Measurements from ENCODE around the gene IRAK3. TPM values are rescaled to one million over a fixed set of nuclear protein-coding genes. Genes with fewer than 3 reads are reported as not detected.
A peak's percentile ranks its signal among the peaks of the same experiment; 100 is the strongest.

Gene IRAK3, protein sequence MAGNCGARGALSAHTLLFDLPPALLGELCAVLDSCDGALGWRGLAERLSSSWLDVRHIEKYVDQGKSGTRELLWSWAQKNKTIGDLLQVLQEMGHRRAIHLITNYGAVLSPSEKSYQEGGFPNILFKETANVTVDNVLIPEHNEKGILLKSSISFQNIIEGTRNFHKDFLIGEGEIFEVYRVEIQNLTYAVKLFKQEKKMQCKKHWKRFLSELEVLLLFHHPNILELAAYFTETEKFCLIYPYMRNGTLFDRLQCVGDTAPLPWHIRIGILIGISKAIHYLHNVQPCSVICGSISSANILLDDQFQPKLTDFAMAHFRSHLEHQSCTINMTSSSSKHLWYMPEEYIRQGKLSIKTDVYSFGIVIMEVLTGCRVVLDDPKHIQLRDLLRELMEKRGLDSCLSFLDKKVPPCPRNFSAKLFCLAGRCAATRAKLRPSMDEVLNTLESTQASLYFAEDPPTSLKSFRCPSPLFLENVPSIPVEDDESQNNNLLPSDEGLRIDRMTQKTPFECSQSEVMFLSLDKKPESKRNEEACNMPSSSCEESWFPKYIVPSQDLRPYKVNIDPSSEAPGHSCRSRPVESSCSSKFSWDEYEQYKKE
- 10 to 100 TPM; 21.6 to 46.7 (median 31.6) TPM for polyA plus RNA-seq (ENCODE audit: insufficient read depth in 1 of 5, insufficient read length in 5 of 5, low replicate concordance in 1 of 5)
- long read RNA-seq, donor 1, full-length matches to known transcripts, result 4 of 4 reads
- long read RNA-seq, donor 1, partial matches to known transcripts, result 0 of 4 reads
- long read RNA-seq, donor 1, other reads (novel, unspliced or antisense), result 0 of 4 reads
- long read RNA-seq, donor 2, full-length matches to known transcripts, result 2 of 2 reads
- long read RNA-seq, donor 2, partial matches to known transcripts, result 0 of 2 reads
- long read RNA-seq, donor 2, other reads (novel, unspliced or antisense), result 0 of 2 reads
- long read RNA-seq, donor 3, full-length matches to known transcripts, result 3 of 3 reads
- long read RNA-seq, donor 3, partial matches to known transcripts, result 0 of 3 reads
- long read RNA-seq, donor 3, other reads (novel, unspliced or antisense), result 0 of 3 reads
- long read RNA-seq, donor 4, partial matches to known transcripts, result 22 of 22 reads
- long read RNA-seq, donor 4, other reads (novel, unspliced or antisense), result 0 of 22 reads
- long read RNA-seq, donor 5, full-length matches to known transcripts, result 4 of 9 reads
- long read RNA-seq, donor 5, partial matches to known transcripts, result 5 of 9 reads
- long read RNA-seq, donor 5, other reads (novel, unspliced or antisense), result 0 of 9 reads
- long read RNA-seq, donor 6, full-length matches to known transcripts, result 5 of 10 reads
- long read RNA-seq, donor 6, partial matches to known transcripts, result 5 of 10 reads
- long read RNA-seq, donor 6, other reads (novel, unspliced or antisense), result 0 of 10 reads
- long read RNA-seq, donor 7, full-length matches to known transcripts, result 6 of 6 reads
- long read RNA-seq, donor 7, partial matches to known transcripts, result 0 of 6 reads
- long read RNA-seq, donor 7, other reads (novel, unspliced or antisense), result 0 of 6 reads
- long read RNA-seq, donor 8, full-length matches to known transcripts, result 1 of 8 reads
- long read RNA-seq, donor 8, partial matches to known transcripts, result 7 of 8 reads
- long read RNA-seq, donor 8, other reads (novel, unspliced or antisense), result 0 of 8 reads

DNA sequence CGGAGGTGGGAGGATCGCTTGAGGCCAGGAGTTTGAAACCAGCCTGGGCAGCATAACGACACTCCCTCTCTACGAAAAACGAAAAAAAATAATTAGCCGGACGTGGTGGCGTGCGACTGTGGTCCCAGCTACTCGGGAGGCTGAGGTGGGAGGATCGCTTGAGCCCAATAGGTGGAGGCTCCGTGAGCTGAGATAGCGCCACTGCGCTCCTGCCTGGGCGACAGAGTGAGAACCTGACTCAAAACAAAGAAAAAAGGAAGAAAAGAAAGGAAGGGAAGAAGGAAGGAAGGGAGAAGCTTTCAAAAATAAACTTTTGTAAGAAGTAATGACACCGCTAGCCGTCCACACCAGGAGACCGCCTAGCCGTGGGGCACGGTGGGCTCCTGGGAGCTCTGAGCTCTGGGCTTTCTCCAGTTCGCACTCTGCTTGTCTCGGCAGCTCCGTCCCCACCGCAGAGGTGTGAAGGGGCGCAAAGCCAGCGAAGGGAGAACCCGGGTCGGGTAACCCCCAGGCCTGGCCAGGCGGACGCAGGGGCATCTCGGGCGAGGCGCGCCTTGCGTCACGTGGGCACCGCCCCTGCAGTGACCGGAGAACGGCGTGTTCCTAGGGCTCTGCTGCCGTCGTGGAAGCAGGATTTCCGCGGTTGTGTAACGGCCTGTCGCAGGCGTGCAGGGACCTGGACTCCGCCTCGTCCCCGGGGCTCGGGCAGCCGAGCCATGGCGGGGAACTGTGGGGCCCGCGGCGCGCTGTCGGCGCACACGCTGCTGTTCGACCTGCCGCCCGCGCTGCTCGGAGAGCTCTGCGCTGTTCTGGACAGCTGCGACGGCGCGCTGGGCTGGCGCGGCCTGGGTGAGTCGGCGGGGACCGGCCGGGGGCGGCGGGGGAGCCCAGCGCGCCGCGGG lies at the start of gene IRAK3:
TSS of gene IRAK3 (plus strand) at position 631 of the 902 bp plus-strand sequence. CDS start at position 717, 86 bp downstream.
- DNase-seq, result peak; percentile 78 to 81

DNA sequence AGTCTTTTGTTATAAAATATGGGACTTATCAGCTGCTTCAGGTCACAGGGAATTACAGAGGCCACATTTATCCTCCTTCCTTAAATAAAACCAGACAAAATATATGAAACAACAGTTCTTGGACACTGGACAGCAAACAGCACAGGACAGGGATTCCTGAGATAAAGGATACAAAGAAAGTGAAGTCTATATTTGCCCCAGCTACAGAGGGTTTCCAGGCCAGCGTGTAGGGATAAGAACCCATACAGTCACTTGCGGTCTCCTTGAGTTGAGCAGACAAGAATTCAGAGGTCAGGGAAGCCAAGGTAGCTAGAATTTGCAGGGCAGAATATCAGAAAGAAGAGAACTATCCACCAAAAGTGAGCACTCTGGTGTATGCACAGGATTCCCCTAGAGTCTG lies 49.7 kb upstream of the IRAK3 start:
- no peak for DNase-seq

DNA sequence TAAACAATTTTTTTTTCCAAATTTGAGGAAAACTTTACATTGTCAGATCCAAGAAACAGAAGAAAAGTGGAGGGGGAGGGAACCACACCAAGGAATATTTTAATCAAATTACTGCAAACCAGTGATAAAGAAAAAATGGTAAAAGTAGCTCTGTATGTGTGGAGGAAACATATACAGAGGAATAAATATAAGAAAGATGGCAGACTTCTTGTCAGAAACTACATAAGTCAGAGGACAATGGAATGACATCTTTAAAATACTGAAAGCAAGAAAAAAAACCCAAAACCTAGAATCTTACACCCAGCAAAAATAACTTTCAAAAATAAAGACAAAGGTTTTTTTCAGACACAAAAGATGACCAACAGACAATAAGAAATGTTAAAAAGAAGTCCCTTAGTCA lies 48.3 kb upstream of the IRAK3 start:
- no peak for DNase-seq

DNA sequence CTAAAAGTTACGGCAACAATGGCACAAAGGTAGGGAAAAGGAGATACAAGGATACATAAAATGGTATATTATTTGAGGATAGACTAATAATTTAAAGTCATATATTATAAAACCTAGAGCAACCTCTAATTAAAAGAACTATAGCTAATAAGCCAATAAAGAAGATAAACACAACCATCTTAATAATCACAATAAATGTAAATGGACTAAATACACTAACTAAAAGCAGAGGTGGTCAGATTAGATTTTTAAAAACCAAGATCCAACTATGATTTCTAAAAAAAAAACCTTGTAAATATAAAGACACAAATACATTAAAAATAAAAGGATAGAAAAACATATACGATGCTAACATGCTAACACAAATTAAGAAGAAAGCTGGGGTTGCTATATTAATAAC lies 47.7 kb upstream of the IRAK3 start:
- no peak for DNase-seq

DNA sequence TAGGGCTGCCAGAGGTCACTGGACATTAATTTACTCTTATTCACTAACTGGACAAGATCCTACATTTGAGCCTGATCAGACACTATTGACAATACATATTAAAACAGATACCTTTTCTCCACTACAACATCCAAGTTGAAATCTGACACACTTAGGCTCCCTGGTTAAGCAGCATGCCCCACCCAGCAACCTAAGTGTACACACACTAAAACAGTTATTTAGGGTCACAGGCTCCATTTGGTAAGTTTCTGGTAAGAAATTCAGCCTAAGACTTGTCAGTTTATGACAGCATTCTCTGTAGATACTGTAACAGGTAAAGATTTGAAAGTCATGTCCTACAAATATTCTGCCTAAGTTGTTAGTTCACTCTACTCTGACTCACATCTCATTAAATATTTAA lies 46.2 kb upstream of the IRAK3 start:
- no peak for DNase-seq

DNA sequence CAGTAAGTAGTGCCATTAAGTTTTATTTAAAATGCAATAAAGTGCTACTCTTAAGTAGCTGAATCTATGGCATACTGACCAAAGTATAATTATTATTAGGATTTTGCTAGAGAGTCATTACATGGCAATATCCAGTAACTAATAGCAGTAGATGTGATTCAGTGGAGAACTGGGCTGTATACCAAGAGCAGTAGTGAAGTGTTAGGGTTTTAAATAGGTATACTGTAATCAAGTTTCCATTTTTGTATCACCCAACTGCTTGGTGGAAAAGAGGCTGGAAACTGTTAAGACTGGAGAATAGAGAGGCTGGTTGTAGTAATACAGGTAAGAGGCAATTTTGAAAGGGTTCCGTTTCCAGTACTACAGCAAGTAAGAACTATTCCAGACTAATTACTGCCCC lies 45.1 kb upstream of the IRAK3 start:
- DNase-seq, result no peak

DNA sequence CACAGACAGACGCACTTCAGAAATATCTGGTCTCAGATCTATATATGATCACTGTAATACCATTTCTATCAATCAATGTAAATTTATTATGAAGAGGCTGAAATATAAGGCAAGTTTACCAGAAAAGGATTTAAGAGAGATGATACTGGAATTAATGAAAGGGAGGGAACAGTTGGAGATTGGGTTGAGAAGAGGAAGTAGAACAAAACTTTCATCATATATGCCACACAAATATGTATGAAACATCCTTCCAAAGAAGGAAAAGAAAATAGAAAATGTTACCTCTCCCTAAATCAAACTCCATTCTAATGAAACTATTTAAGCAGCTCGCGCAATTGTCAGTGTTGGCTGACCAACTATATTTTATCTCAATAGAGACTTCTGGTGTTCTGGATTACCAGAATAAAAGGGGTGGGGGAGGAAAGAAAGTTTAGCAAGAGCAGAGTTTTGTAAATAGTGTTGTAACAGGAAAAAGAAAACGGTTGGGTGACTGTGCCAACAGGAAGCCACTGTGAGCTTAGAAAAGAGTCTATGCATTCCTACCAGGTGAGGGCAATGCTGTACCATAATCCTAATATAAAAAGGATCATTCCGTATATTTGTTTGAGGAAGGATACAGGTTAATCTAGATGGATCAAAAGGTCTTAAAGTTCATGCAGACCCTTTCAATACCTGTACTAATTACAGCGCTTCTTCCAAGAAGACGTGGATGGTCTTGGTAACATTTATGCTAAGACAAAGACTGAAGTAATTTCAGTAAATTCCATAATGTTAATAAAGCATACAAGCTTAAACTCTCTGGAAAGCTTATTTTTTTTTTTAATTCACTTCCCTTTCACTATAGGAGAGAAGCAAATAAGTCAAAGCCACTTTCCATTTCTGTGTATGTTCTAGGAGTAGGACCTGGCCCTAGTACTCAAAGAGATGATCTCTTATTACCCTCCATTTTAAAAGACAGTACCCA lies 43.9 kb upstream of the IRAK3 start:
- peak; percentile 67 to 76 for DNase-seq

DNA sequence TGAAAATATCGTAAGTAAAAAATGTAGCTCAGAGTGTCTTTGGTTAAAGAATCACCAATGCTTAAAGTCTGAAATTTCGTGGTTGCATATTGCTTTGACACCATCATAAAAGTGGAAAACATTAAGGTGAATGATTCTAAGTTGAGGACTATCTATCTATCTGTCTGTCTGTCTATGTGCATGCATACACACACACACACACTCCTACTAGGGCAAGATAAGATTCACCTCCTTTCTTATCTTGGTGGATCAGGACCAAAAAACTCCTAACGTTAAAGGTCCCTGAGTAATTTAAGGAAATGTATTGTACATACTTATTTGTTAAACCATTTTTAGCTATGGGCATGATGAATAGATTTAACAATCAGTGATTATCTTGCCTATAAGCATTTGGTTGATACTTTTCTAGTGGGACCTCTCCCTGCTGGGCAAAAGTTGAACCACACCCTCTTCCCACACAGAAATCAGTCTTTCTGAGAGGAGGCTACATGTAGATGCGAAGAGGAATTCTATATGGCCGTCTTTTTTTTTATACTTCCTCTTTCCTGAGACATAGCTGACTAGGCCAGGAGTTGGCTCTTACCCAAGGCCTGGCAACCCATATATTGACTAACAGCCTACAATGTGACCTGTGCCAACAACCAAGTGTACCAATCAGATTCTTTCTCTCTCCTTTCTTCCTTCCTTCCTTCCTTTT lies 39.2 kb upstream of the IRAK3 start:
- no peak for DNase-seq

DNA sequence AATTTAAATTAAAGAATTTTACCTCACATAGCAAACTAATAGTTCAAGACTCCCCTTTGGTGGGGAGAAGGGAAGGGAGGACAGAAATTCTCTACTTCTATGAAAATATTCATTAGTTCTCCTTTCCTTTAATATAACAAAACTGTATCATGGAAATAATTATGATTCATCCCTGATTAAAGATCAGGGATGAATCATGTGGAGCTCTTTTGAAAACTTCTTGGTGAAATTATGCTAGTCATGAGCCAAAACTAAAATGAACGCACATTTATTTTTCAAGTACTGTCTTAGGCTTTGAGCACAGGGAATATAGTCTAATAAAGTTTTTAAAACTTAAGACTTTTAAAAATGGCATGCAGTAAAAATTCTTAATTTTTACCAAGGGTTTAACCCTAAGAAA lies 36.3 kb upstream of the IRAK3 start:
- no peak for DNase-seq

DNA sequence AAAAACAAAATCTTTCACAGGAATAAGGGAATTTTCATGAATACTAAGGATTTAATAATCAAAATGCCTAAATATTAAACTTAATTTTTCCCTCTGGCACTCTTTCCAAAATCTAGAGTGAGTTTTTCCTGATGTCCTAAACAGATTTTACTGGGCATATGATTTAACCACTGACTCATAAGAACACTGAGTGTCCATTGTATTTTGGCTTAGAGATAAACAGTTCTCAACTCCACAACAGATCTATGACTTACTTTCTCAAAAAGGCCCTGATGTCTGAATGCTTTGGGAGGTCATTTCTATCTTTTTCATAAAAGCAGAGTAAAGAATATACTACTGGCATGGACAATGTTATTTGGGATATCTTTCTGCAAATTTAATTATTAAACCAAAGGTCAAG lies 34.2 kb upstream of the IRAK3 start:
- DNase-seq, result no peak

DNA sequence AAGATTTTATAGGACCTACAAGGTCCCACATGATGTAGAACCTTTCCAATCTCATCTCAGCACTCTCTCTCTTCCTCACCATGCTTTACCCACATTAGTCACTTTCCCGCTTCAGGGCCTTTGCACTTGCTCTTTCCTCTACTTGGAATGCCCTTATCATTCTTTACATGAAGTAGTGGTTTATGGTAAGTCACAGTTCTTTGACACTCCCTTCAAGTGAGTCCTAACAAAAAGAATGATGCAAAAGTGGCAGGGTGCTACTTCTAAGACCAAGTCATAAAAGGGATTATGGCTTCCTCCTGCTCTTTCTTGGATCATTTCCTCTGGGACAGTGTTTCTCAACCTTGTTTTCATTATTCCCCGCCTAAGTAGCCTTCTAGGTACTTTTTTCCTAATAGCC lies 32.4 kb upstream of the IRAK3 start:
- no peak for DNase-seq

DNA sequence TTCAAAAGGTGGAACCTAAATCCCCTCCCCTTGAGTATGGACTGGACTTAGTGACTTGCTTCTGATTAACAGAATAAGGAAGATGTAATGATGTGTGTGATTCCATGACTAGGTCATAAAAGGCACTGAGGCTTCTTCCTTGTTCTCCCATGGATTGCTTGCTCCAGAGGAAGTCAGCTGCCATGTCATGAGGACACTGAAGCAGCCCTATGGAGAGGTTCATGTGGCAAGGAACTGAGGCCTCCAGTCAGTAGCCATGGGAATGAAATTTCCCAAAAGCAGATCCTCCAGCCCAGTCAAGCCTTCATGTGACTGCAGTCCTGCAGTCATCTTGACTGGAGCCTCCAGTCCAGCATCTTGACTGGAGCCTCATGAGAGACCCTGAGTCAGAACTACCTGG lies 29.9 kb upstream of the IRAK3 start:
- no peak for DNase-seq

DNA sequence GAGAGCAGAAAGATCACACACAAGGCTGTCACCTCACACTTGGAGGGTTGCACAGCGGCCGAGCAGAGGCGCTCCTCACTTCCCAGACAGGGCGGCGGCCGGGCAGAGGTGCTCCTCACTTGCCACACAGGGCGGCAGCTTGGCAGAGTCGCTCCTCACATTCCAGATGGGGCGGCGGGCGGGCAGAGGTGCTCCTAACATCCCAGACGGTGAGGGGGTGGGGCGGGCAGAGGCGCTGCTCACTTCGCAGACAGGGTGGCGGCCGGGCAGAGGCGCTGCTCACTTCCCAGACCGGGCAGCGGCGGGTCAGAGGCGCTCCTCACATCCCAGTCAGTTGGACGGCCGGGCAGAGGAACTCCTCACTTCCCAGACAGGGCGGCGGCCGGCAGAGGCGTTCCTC lies 28.3 kb upstream of the IRAK3 start:
- DNase-seq, result no peak

DNA sequence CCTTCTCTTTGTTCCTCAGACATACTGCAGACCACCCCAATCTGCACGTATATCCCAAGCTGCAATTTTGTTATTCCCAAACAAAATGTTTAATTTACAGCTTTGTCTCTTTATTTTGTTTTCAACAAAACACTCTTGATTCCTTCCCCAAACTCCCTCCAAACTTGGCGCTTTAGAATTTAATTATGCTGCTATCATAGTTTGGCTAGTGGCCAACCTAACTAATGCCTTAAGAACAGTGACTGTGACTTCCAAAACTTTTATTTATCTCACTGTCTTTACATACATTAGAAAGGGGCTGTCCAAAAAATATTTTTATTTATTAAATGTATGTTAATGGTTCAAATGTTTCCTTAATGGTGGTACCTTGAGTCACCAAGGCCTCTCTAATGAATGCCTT lies 26.3 kb upstream of the IRAK3 start:
- DNase-seq, result peak in 1 of 2 donors; percentile 32

DNA sequence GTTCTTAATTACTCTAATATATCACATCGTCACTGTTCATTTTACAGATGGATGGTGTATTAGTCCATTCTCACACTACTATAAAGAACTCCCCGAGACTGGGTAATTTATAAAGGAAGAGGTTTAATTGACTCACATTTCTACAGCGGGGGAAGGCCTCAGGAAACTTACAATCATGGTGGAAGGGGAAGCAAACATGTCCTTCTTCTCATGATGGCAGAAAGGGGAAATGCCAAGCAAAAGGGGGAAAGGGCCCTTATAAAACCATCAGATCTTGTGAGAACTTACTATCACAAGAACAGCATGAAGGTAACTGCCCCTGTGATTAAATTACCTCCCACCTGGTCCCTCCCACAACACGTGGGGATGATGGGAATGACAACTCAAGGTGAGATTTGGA lies 25.7 kb upstream of the IRAK3 start:
- no peak for DNase-seq

DNA sequence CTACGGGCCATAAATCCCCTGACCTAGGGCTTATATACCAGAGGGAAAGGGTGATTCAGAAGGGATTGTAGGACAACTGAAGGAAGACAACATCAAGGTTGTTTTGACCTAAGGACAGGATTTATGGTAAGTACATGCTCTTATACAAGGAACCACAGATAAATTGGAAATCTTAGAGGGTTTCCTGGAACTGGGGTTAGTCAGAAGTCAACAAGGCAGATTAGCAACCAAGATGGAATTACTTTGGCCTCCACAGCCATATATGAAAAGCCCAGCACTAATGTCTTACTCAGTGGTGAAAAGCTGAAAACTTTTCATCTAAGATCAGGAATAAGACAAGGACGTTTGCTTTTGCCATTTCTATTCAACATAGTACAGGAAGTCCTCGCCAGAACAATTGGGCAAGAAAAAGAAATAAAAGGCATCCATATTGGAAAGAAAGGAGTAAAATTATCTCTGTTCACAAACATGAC lies 24.6 kb upstream of the IRAK3 start:
- no peak for DNase-seq

DNA sequence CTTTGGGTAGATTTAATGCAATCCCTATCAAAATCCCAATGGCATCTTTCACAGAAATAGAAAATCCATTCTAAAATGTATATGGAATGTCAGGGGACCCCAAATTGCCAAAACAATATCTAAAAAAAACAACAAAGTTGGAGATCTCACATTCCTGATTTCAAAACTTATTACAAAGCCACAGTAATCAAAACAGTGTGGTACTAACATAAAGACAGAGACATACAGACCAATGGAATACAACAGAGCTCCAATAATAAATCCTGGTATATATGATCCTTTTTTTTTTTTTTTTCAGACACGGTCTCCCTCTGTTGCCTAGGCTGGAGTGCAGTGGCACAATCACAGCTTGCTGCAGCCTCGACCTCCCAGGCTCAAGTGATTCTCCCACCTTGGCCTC lies 23.9 kb upstream of the IRAK3 start:
- no peak for DNase-seq

DNA sequence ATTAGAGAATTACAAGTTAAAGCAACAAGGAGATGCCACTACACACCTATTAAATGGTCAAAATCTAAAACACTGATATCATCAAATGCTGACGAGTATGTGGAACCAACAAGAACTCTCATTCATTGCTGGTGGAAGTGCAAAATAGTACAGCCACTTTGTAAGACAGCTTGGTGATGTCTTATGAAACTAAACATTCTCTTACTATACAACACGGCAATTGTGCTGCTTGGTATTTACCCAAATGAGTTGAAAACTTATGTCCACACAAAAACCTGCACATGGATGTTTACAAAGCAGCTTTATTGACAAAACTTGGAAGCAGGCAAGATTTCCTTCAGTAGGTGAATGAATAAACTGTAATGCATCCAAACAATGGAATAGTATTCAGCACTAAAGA lies 22.5 kb upstream of the IRAK3 start:
- DNase-seq, result no peak
